Measurements from ENCODE around the gene GAB1. TPM values are rescaled to one million over a fixed set of nuclear protein-coding genes. Genes with fewer than 3 reads are reported as not detected.
A peak's percentile ranks its signal among the peaks of the same experiment; 100 is the strongest.

The GAB1 gene
- total RNA-seq, 1 experiment from 2014 or later: 15.3 TPM

DNA sequence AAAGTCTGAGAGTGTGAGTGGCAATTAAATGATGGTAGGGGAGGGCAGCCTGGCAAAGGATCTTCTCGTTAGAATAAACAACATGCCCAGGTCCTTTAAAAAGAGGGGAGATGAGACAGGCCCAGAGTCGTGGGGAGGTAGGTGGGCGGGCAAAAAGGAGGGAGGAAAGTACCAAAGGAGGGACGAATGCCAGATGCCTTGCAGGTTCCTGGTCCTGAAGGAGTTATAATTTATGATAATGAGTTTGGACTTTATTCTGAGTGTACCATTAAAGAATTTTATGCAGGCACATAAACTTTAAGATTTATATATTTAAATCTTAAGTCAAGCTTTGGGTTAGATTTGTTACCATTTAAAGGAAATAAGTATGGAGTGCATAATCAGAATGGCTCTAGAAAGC lies 114.5 kb downstream of the GAB1 start:
- no peaks in the 10 kb centered on the region for H3K9me3 Mint-ChIP-seq
- no peak overlapping the region for H3K14ac ChIP-seq (ENCODE audit: insufficient read depth, low read length)
- H3K23ac ChIP-seq (ENCODE audit: insufficient read length, low read depth, low read length): no peak overlapping the region
- H3K27me3 ChIP-seq (ENCODE audit: insufficient read depth, low read length): no peaks in the 10 kb centered on the region
- no peaks in the 10 kb centered on the region for H3K23me2 ChIP-seq (ENCODE audit: insufficient read length, low read depth, low read length, poor library complexity, severe bottlenecking)
- no peaks in the 10 kb centered on the region for H3K79me2 ChIP-seq (ENCODE audit: insufficient read depth, low read length)
- no peak overlapping the region for H4K8ac ChIP-seq (replicated peaks; ENCODE audit: insufficient read length, low read depth, low read length)
- no peaks in the 10 kb centered on the region for H3K9me3 ChIP-seq (ENCODE audit: control insufficient read depth, low read depth, low read length)
- no peak overlapping the region for H3K4me3 Mint-ChIP-seq
- H3T11ph ChIP-seq (ENCODE audit: low read length): no peak overlapping the region
- no peaks in the 10 kb centered on the region; a peak in 1 of 7 replicates for H3K36me3 Mint-ChIP-seq (ENCODE audit: insufficient read depth in 1 of 3, low read depth in 3 of 3)
- H3K27ac ChIP-seq (ENCODE audit: insufficient read length, low read depth, low read length): no peak overlapping the region
- TF ChIP-seq, protein P1, sequence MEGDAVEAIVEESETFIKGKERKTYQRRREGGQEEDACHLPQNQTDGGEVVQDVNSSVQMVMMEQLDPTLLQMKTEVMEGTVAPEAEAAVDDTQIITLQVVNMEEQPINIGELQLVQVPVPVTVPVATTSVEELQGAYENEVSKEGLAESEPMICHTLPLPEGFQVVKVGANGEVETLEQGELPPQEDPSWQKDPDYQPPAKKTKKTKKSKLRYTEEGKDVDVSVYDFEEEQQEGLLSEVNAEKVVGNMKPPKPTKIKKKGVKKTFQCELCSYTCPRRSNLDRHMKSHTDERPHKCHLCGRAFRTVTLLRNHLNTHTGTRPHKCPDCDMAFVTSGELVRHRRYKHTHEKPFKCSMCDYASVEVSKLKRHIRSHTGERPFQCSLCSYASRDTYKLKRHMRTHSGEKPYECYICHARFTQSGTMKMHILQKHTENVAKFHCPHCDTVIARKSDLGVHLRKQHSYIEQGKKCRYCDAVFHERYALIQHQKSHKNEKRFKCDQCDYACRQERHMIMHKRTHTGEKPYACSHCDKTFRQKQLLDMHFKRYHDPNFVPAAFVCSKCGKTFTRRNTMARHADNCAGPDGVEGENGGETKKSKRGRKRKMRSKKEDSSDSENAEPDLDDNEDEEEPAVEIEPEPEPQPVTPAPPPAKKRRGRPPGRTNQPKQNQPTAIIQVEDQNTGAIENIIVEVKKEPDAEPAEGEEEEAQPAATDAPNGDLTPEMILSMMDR (conservative IDR thresholded peaks at IDR 0.05): no peak
- WGBS (ENCODE audit: extremely low coverage, insufficient read length, low lambda C conversion rate): no CpG with 5 or more reads among the region's 4 CpGs
- H2BK12ac ChIP-seq (ENCODE audit: insufficient read length, low read depth, low read length): no peak overlapping the region
- H3K27me3 Mint-ChIP-seq (ENCODE audit: low read depth): no peaks in the 10 kb centered on the region
- no peak overlapping the region for H3K4me2 ChIP-seq (ENCODE audit: insufficient read depth, insufficient read length, low read length)
- H3K27ac Mint-ChIP-seq: peak overlapping the region in 2 of 3 experiments; percentile 17 to 26; a peak in 2 of 7 replicates
- DNase-seq: no peak
- no peak overlapping the region for H3K56ac ChIP-seq (ENCODE audit: insufficient read length, low read depth, low read length)
- H2BK20ac ChIP-seq (ENCODE audit: low read depth, low read length, poor library complexity, severe bottlenecking): no peak overlapping the region
- no peak overlapping the region for H4K5ac ChIP-seq (ENCODE audit: insufficient read length, low read depth, low read length)
- no peaks in the 10 kb centered on the region for H3K79me1 ChIP-seq (ENCODE audit: insufficient read depth, low read depth, low read length, poor library complexity, severe bottlenecking)
- H2AFZ ChIP-seq (ENCODE audit: low read length): no peak overlapping the region
- H2BK5ac ChIP-seq (ENCODE audit: insufficient read length, low read length): no peak overlapping the region
- no peak overlapping the region for H4K91ac ChIP-seq (ENCODE audit: insufficient read length, low read depth, low read length)
- H2BK15ac ChIP-seq (ENCODE audit: low read depth, low read length): no peak overlapping the region
- H3K4me1 ChIP-seq (ENCODE audit: insufficient read depth, low read length): no peaks in the 10 kb centered on the region; the same call in 1 of the 2 replicates
- no peak overlapping the region for H3K9ac ChIP-seq (ENCODE audit: extremely low read depth, insufficient read length, low read length)
- H2AK5ac ChIP-seq (ENCODE audit: insufficient read length, low read length): no peak overlapping the region
- no peak overlapping the region for H3K4ac ChIP-seq (ENCODE audit: low read depth, low read length)
- no peaks in the 10 kb centered on the region for H4K20me1 ChIP-seq (ENCODE audit: control insufficient read depth, insufficient read depth, insufficient read length)
- no peak overlapping the region for H2BK120ac ChIP-seq (ENCODE audit: low read depth, low read length, poor library complexity, severe bottlenecking)
- H3K4me1 Mint-ChIP-seq: peaks cover 15 to 16% of the 10 kb centered on the region in 2 experiments
- H3K18ac ChIP-seq (ENCODE audit: insufficient read length, low read depth, low read length): no peak overlapping the region
